HG02943 (cell line): Measurements from ENCODE around the gene CFAP68.
"Not testable (repeated sequence)": the region's sequence is repeated elsewhere in the genome, so short reads cannot be mapped to it uniquely, and the experiment has no call there.

Experiments used
- ATAC-seq: cut with Tn5 transposase; IDR thresholded peaks from one replicate; pipeline ENCODE4 v1.9.1; 2021; ENCODE audit warnings: mild to moderate bottlenecking, low read depth, moderate library complexity; ENCODE audit not compliant: unreplicated experiment

Gene CFAP68

GRCh38 chr11:111916768-111917167 lies 37.4 kb downstream of the CFAP68 start:
- ATAC-seq, result no peak

GRCh38 chr11:111917312-111917711 lies 38.0 kb downstream of the CFAP68 start:
- ATAC-seq, result no peak

DNA sequence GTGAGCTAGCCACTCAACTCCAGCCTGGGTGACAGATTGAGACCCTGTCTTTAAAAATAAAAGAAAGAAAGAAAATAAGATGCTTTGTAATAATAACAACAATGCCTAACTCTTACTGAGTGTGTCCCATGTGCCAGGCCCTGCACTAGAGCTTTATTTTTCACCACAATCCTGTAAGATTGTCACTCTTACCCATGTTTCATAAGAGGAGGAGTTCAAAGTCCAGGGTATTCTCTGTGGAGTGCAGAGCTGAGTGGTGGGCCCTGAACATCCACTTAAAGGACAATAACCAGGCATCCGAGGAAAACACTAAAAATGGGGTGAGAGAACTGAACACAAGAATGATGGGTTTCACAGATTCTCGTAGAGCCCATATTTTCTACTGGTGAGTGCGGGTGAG lies 38.4 kb downstream of the CFAP68 start:
- no peak for ATAC-seq

- ATAC-seq, result no peak
These were observed 39.3 kb downstream of the CFAP68 start, which contains the start of gene C11orf52 for GRCh38 chr11:111918390-111919256. C11orf52 (plus strand) TSS chr11:111918913; CDS start chr11:111918973, 60 bp downstream.

- no peak for ATAC-seq
These were observed 41.6 kb downstream of the CFAP68 start for GRCh38 chr11:111920908-111921307.

- no peak for ATAC-seq
These were observed 42.3 kb downstream of the CFAP68 start for GRCh38 chr11:111921541-111922230.

DNA sequence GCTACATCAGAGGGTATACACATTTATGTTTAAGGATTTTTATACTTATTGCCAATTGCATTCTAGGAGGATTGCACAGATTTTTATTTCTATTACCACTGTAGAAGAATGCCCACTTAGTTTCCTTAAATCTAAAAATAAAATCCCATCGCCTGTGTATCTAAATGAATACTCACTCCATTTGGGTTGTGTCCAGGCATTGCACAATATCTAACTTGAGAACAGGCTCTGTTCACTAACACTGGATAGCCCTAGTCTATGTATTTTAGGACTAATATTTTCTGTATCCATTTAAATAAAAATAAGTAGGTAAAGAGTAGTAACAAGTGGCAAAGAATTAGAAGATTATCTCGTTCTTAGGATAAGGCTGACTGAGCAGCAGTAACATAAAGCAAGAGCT lies 43.5 kb downstream of the CFAP68 start:
- ATAC-seq, result no peak

DNA sequence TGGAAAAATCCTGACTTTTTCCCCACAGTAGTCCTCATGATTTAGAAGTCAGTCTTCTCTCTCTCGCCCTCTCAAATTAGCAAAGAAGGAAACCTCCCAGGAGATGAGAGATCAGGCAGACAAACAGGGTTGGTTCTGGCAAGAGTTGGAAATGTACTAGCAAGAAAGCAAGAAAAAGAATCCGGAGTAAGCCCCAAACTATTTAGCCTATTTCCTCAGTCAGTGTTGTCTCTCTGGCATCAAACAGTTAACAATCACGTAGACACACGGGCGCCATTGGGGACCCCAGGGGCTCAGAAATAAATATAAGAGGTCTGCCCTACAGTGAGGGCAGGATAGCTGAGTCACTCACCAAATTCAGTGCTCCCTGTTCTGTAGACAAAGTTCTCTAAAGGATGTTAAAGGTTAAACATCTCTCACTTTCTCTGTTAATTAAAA lies 44.0 kb downstream of the CFAP68 start:
- ATAC-seq, result no peak

- no peak for ATAC-seq
These were observed 44.6 kb downstream of the CFAP68 start for GRCh38 chr11:111923951-111924350.

GRCh38 chr11:111925953-111926352 lies 46.6 kb downstream of the CFAP68 start:
- ATAC-seq, result no peak

DNA sequence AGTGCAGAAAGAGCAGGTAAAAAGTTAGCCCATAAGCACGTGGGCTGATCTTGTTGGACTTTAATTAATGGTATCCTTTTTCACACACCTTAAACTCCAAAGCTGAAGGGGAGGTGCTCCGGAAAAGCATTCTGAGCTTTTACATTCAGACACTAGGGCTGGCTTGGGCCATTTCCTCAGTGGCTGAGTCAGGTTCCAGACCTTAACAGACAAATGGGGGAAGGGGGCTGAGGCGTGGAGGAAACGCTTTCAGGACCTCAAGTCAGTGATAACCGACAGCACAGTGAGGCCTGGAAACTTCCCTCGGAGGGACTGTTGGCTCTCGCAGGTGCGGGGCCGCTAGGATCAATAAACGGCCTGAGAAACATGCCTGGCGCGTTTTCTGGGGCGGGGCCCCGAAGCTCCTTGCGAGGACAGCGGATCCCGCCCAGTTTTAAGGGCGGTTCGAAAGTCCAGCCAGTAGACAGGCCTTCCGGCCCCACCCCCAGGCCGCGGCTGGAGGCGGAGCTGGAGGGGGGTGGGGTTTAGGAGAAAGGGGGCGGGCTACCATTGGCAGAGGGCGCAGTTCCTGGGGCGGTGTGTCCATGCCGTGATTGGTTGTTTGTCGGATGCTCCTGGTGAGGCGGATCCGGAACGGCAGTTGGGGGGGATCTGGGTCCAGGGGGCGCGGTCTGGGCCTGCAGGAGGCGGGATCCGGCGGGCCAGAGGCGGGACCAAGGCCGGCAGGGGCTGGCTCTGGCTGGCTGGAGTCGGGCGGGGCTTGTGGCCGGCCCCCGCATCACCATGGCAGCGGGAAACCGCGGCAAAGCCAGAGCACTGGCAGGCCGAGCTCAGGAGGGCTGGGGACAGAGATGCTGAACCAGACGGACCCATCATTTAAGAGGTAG lies 47.4 kb downstream of the CFAP68 start:
- ATAC-seq, result peak; percentile 92

DNA sequence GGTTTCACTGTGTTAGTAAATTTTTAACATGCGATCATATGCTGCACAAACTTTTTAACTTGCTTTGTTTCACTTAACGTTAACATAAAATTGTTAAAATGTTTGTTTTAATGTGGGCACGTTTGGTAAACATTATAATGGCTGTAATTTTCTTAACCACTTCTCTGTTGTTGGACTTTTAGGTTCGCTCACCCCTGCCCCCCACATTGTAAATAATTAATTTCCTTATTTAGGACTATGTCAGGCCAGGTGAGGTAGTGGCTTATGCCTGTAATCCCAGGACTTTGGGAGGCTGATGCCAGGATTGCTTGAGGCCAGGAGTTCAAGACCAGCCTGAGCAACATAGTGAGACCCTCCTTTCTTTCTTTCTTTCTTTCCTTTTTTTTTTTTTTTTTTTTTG lies 51.1 kb downstream of the CFAP68 start:
- no peak for ATAC-seq

- no peak for ATAC-seq
These were observed 53.2 kb downstream of the CFAP68 start for GRCh38 chr11:111932611-111932950.

- not testable (repeated sequence) for ATAC-seq
These were observed 53.8 kb downstream of the CFAP68 start for GRCh38 chr11:111933176-111933575.

DNA sequence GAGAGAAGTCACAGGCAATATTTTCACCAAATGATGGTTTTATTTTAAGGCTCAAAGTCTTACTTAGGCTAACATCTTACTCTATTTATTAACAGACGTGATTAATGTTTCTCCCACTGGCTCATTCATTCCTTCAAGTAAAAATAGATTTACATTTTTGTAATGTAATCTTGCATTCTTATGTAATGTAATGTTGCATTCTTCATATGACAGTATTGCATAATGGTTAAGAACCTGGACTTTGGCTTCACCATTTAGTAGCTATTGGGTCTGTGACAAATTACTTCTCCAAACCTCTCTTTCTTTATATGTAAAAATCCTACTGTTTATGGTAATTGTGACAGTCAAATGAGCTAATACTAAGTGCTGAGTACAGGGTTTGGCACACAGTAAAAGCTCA lies 54.5 kb downstream of the CFAP68 start:
- ATAC-seq, result no peak

GRCh38 chr11:111934306-111934705 lies 55.0 kb downstream of the CFAP68 start:
- ATAC-seq, result no peak
